Measurements from ENCODE around the gene GJA4. TPM values are rescaled to one million over a fixed set of nuclear protein-coding genes. Genes with fewer than 3 reads are reported as not detected.

Gene GJA4
- total RNA-seq, 2 donors from 2014 or later: 0.86 to 5.9 TPM

DNA sequence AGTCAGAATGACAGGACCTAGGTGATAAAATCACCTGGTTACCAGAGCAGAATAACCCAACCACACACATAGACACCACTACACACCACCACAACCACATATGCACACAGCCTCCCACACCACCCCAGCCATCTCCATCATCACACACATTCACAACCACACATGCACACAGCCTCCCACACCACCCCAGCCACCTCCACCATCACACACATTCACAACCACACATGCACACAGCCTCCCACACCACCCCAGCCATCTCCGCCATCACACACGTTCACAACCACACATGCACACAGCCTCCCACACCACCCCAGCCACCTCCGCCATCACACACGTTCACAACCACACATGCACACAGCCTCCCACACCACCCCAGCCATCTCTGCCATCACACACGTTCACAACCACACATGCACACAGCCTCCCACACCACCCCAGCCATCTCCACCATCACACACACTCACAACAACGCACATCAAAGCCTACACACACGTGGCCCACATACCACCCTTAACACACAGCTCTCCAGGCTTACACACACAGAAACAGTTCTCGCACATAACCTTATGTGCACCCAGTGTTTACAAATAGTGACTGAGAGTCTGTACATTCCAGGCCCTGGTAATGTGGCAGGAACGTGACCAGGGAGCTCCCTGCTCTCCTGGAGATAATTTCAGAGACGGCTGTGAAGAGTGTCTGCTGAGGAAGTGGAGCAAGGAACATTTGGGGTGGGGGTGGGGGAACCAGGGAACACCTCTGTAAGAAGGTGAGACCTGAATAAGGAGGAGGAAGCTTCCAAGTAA lies 15.1 kb upstream of the GJA4 start:
- no peak for ATAC-seq
- H3K27me3 Mint-ChIP-seq: peaks cover 27% of the 10 kb centered on the region in 2 donors
- H3K9me3 Mint-ChIP-seq: no peaks in the 10 kb centered on the region
- no peak overlapping the region for H3K4me3 Mint-ChIP-seq
- H3K36me3 Mint-ChIP-seq: no peaks in the 10 kb centered on the region
- H3K27ac Mint-ChIP-seq: no peak overlapping the region
- peak; percentile 16 for DNase-seq (ENCODE audit: low spot score)
- no peaks in the 10 kb centered on the region for H3K4me1 Mint-ChIP-seq (ENCODE audit: low read depth in 2 of 2)

DNA sequence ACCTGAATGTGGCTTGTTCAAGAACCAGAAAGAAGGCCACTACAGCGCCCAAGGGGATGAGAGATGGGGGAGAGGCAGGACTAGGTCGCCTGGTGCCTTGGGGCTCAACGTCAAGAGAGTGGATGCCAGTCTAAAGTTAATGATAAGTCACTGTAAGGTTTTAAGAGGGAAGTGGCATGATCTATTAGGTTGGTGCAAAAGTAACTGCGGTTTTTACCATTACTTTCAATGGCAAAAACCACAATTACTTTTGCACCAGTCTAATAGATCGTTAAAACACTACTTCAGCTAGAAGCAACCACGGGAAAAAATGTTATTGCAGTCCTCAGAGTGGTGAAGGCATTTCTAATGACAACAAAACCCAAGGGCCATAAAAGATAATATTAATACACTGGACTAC lies 14.4 kb upstream of the GJA4 start:
- Mint-ChIP-seq H3K9me3 (no peaks in the 10 kb centered on the region), H3K27ac (no peak overlapping the region), H3K4me3 (no peak overlapping the region), H3K36me3 (no peaks in the 10 kb centered on the region), H3K27me3 (peaks cover 33 to 34% of the 10 kb centered on the region in 2 donors), H3K4me1 (ENCODE audit: low read depth in 2 of 2) (no peaks in the 10 kb centered on the region)
- no peak for ATAC-seq
- DNase-seq (ENCODE audit: low spot score): no peak

DNA sequence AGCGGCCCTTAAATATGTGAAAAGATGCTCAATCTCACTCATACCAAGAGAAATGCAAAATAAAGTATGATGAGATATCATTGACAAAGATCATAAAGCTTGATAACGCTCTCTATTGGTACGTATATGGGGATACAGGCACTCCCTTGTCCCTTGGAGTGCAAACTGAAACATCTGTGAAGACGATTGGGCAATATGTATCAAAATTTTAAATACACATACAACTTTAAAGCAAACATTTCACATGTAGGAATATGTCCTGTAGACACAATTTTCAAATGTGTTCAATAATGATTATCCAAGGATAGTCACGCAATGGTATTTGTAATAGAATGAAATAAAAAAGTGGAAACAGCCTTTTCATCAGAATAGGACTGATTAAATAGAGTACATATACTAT lies 13.8 kb upstream of the GJA4 start:
- peaks cover 37 to 39% of the 10 kb centered on the region in 2 donors for H3K27me3 Mint-ChIP-seq
- DNase-seq (ENCODE audit: low spot score): no peak
- no peak overlapping the region for H3K4me3 Mint-ChIP-seq
- H3K9me3 Mint-ChIP-seq: no peaks in the 10 kb centered on the region
- no peaks in the 10 kb centered on the region for H3K4me1 Mint-ChIP-seq (ENCODE audit: low read depth in 2 of 2)
- no peak overlapping the region for H3K27ac Mint-ChIP-seq
- ATAC-seq: no peak
- no peaks in the 10 kb centered on the region for H3K36me3 Mint-ChIP-seq

DNA sequence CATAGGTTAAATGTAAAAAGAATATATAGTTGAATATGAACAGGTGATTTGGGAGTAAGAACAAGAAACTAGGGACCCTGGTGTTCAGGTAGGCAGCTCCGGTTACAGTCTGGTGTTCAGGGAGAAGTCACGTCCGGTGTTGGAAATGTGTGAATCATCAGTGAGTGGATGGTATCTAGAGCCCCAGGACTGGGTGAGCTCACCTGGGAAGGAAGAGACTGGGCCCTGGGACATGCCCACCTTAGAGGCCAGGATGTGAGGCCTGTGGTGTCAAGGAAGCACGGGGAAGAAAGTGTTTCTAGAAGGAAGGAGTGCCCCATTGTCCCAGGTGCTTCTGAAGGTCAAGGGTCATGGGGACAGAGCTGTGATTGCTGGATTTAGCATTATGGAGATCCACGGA lies 13.3 kb upstream of the GJA4 start:
- Mint-ChIP-seq H3K9me3 (no peaks in the 10 kb centered on the region), H3K27me3 (peaks cover 39 to 41% of the 10 kb centered on the region in 2 donors), H3K4me3 (no peak overlapping the region), H3K27ac (no peak overlapping the region), H3K36me3 (no peaks in the 10 kb centered on the region), H3K4me1 (ENCODE audit: low read depth in 2 of 2) (no peaks in the 10 kb centered on the region)
- ATAC-seq (no peak), DNase-seq (ENCODE audit: low spot score) (no peak)

DNA sequence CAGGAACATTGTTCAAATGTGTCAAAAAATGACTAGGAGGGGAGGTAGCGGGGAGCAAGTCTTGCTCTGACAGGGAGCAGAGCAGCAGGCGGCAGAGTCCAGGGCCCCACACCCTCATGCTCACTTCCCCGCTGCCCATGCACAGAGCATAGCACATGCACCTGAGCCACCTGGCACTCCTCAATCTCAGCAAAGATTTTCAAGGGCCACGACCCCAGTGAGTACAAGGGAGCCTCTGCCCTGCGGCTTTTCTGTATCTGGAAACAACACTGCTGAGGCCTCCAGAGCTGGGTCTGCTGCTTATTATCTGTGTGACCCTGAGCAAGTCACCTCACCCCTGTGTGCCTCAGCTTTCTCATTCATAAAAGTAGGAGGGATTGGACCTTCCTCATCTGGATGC lies 12.8 kb upstream of the GJA4 start:
- Mint-ChIP-seq H3K4me1 (ENCODE audit: low read depth in 2 of 2) (no peaks in the 10 kb centered on the region), H3K9me3 (no peaks in the 10 kb centered on the region), H3K4me3 (no peak overlapping the region), H3K27me3 (peaks cover 39 to 41% of the 10 kb centered on the region in 2 donors), H3K36me3 (no peaks in the 10 kb centered on the region), H3K27ac (no peak overlapping the region)
- ATAC-seq (no peak), DNase-seq (ENCODE audit: low spot score) (no peak)

DNA sequence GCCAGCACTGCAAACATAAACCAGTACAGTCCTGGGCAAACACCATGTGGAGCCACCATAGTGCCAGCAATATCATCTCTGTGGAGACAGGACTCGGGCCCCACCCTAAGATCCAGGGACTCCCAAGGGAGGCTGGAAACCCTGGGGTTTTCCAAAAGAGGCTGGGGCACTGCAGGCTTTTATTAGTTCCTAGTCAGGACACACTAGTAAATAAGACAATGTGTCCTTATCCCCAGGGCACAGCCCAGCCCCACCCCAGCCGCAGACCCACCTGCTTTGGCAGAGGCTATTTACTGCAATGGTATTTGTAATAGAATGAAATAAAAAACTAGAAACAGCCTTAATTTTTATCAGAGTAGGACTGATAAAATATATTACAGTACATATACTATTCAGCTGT lies 12.3 kb upstream of the GJA4 start:
- H3K36me3 Mint-ChIP-seq: no peaks in the 10 kb centered on the region
- no peaks in the 10 kb centered on the region for H3K9me3 Mint-ChIP-seq
- H3K4me3 Mint-ChIP-seq: no peak overlapping the region
- H3K4me1 Mint-ChIP-seq (ENCODE audit: low read depth in 2 of 2): no peaks in the 10 kb centered on the region
- H3K27me3 Mint-ChIP-seq: peaks cover 41 to 42% of the 10 kb centered on the region in 2 donors
- DNase-seq (ENCODE audit: low spot score) (no peak), ATAC-seq (no peak)
- no peak overlapping the region for H3K27ac Mint-ChIP-seq

DNA sequence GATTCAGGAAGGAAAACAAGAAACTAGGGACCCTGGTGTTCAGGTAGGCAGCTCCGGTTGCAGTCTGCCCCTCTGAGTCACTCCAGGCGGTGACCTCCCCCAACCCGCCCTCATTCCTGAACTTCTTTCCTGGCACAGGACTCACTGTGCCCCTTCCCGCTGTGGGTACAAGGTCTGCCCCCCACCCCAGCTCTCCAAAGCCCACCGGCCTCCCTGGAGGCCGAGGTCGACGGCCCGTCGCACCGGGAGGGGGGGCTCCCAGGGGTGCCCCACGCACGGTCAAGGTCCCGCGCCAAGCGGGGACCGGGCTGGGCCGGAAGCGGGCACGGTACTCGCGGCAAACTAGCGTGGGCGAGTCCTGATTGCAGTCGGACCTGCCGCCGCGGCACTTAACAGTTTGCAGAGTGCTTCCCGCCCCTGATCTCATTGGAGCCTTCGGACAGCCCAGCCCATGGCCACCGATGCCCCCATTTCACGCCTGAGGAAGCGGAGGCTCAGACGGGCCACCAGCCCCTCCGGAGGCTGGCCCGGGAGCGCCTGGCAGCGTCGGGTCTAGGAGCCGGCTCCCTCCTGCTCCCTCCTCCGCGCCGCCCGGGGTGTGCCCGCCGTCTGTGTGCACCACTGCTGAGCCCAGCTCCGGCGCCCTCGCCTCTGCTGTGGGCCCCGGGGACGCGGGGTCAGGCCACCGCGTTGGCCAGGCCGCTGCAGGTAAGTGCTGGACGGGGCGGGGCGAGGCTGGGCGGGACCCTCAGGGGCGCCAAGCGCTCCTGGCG lies 11.5 kb upstream of the GJA4 start, which contains the start of gene GJB3:
Gene GJB3, plus strand, starts transcription at position 144 of the 773 bp plus-strand sequence. CDS start 3,549 bp downstream, outside the sequence.
- Mint-ChIP-seq H3K4me1 (ENCODE audit: low read depth in 2 of 2) (peaks cover 0 to under 1% of the 10 kb centered on the region in 2 donors), H3K27ac (no peak within 1 kb of the TSS), H3K9me3 (no peaks in the 10 kb centered on the region), H3K36me3 (no peaks in the 10 kb centered on the region), H3K4me3 (no peak within 1 kb of the TSS), H3K27me3 (peaks cover 42% of the 10 kb centered on the region in 2 donors)
- peak in 1 of 2 donors; percentile 13 for ATAC-seq
- DNase-seq (ENCODE audit: low spot score): no peak

DNA sequence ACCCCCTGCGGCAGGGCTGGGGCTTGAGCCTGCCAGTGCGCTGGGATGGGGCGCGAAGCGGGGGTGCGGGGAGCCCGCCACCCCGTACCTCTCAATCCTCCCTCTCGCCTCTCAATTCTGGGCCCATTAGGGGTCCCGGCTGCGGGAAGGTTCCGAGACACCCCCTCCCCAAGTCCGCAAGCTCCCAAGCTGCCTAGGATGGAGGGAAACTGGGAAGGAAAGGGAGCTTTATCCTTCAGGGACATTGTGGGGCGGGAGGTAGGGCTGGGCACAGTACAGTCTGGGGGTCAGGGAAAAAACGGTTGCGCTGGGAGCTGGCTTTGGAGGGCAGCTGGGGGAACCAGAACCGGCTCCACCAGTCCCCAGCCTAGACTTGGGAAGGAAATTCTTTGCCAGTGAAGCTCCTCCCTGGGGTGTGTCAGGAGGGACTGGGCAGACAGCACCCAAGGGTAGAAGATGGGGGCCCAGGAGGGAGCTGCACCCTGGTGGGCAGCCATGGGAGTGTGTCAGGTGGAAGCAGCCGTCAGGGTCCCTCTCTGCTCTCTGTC lies 10.9 kb upstream of the GJA4 start:
- Mint-ChIP-seq H3K9me3 (no peaks in the 10 kb centered on the region), H3K4me1 (ENCODE audit: low read depth in 2 of 2) (peaks cover 5 to 6% of the 10 kb centered on the region in 2 donors), H3K4me3 (no peak overlapping the region), H3K36me3 (no peaks in the 10 kb centered on the region), H3K27me3 (peaks cover 47 to 49% of the 10 kb centered on the region in 2 donors), H3K27ac (no peak overlapping the region)
- no peak for DNase-seq (ENCODE audit: low spot score)
- ATAC-seq: no peak

DNA sequence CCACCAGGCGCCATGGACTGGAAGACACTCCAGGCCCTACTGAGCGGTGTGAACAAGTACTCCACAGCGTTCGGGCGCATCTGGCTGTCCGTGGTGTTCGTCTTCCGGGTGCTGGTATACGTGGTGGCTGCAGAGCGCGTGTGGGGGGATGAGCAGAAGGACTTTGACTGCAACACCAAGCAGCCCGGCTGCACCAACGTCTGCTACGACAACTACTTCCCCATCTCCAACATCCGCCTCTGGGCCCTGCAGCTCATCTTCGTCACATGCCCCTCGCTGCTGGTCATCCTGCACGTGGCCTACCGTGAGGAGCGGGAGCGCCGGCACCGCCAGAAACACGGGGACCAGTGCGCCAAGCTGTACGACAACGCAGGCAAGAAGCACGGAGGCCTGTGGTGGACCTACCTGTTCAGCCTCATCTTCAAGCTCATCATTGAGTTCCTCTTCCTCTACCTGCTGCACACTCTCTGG lies 8.0 kb upstream of the GJA4 start:
- peaks cover 26 to 30% of the 10 kb centered on the region in 2 donors for H3K27me3 Mint-ChIP-seq
- H3K4me3 Mint-ChIP-seq: no peak overlapping the region
- no peaks in the 10 kb centered on the region for H3K9me3 Mint-ChIP-seq
- H3K4me1 Mint-ChIP-seq (ENCODE audit: low read depth in 2 of 2): peaks cover 6 to 14% of the 10 kb centered on the region in 2 donors
- H3K27ac Mint-ChIP-seq: no peak overlapping the region
- no peaks in the 10 kb centered on the region for H3K36me3 Mint-ChIP-seq
- ATAC-seq (no peak), DNase-seq (ENCODE audit: low spot score) (no peak)

DNA sequence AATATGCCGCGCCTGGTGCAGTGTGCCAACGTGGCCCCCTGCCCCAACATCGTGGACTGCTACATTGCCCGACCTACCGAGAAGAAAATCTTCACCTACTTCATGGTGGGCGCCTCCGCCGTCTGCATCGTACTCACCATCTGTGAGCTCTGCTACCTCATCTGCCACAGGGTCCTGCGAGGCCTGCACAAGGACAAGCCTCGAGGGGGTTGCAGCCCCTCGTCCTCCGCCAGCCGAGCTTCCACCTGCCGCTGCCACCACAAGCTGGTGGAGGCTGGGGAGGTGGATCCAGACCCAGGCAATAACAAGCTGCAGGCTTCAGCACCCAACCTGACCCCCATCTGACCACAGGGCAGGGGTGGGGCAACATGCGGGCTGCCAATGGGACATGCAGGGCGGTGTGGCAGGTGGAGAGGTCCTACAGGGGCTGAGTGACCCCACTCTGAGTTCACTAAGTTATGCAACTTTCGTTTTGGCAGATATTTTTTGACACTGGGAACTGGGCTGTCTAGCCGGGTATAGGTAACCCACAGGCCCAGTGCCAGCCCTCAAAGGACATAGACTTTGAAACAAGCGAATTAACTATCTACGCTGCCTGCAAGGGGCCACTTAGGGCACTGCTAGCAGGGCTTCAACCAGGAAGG lies 7.4 kb upstream of the GJA4 start:
- H3K27ac Mint-ChIP-seq: no peak overlapping the region
- H3K9me3 Mint-ChIP-seq: no peaks in the 10 kb centered on the region
- DNase-seq (ENCODE audit: low spot score): no peak
- no peak for ATAC-seq
- no peak overlapping the region for H3K4me3 Mint-ChIP-seq
- H3K4me1 Mint-ChIP-seq (ENCODE audit: low read depth in 2 of 2): peaks cover 6 to 18% of the 10 kb centered on the region in 2 donors
- no peaks in the 10 kb centered on the region for H3K36me3 Mint-ChIP-seq
- peaks cover 23 to 32% of the 10 kb centered on the region in 2 donors for H3K27me3 Mint-ChIP-seq

DNA sequence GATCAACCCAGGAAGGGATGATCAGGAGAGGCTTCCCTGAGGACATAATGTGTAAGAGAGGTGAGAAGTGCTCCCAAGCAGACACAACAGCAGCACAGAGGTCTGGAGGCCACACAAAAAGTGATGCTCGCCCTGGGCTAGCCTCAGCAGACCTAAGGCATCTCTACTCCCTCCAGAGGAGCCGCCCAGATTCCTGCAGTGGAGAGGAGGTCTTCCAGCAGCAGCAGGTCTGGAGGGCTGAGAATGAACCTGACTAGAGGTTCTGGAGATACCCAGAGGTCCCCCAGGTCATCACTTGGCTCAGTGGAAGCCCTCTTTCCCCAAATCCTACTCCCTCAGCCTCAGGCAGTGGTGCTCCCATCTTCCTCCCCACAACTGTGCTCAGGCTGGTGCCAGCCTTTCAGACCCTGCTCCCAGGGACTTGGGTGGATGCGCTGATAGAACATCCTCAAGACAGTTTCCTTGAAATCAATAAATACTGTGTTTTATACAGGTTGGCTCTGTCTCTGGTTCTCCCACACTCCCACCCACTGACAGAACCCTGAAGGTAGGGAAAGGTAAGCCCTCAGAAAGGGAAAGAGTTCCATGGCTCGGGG lies 6.8 kb upstream of the GJA4 start:
- Mint-ChIP-seq H3K27ac (no peak overlapping the region), H3K36me3 (no peaks in the 10 kb centered on the region), H3K9me3 (no peaks in the 10 kb centered on the region), H3K4me3 (no peak overlapping the region), H3K27me3 (peaks cover 23 to 36% of the 10 kb centered on the region in 2 donors), H3K4me1 (ENCODE audit: low read depth in 2 of 2) (peaks cover 6 to 23% of the 10 kb centered on the region in 2 donors)
- DNase-seq (ENCODE audit: low spot score) (no peak), ATAC-seq (no peak)

DNA sequence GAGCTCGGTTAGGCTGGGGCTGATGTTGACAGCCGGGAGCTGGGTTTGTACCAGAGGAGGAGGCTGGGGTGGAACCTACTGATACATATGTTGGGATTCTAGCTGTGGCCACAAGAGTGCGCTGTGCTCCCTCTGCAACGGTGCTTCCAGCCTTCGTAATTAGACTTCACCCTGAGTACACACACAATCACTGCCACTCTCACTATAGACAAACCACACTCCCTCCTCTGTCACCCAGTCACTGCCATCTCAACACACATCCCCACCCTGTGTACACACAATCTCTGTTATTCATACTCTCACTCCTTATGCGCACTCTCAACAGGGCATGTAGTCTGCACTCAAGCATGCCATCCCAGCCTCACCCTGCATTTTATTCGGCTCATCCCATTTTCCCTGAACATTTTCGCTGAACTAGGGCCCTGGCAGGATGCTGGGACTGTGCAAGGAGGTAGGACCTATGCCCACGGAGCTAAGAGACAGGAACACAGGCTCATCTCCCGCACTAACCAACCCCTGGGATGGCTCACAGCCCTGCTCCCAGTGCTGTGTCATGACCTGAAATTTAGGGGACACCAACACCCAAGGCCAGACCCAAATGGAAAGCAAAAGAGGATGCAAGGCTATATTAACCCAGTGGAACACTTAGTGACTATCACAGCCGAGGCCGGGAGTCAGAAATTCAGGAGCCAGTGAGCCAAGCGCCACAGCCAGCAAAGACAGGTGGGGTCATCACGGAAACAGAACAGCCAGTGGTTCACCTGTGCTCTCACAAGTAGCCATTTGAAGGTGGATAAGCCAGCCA lies 6.1 kb upstream of the GJA4 start:
- H3K27me3 Mint-ChIP-seq: peaks cover 24 to 39% of the 10 kb centered on the region in 2 donors
- H3K4me1 Mint-ChIP-seq (ENCODE audit: low read depth in 2 of 2): peaks cover 6 to 23% of the 10 kb centered on the region in 2 donors
- H3K36me3 Mint-ChIP-seq: no peaks in the 10 kb centered on the region
- peak; percentile 68 for DNase-seq (ENCODE audit: low spot score)
- peak; percentile 72 to 76 for ATAC-seq
- H3K4me3 Mint-ChIP-seq: no peak overlapping the region
- H3K9me3 Mint-ChIP-seq: no peaks in the 10 kb centered on the region
- H3K27ac Mint-ChIP-seq: no peak overlapping the region
